ENCODE data around the gene ZNF672.

DNA sequence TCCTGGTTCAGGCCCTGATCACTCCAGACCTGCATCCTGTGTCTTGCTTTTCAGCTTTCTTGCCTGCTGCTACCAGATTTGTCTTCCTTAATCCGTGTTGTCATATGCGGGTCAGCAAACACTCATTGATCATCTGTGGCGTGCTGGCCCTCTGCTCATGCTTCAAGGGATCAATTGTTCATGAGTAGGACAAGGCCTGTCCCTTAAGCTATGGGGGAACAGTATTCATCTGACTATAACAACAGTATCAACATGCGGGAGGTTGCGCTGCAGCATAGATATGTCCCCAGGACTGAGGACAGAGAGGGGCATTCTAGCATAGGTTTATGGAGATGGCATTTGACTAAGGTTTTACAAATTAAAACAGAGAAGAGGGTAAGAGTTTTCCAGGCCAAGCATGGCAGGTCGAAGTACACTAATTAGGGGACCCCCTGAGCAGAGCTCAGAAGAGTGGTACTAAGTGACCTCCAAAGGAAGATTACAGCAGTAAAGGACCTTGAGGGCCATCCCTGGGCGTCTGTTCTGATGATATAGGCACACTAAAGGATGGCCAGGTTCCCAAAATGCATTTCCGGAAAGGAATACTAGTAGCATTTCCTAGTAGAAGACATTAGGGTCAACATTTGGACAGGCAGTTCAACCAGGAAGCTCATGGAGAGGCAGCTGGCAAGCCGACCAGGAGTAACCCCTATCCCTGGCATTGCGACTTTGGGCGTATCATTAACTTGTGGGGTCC, 811 bp upstream of the ZNF672 start:
- TF ChIP-seq, protein P1, sequence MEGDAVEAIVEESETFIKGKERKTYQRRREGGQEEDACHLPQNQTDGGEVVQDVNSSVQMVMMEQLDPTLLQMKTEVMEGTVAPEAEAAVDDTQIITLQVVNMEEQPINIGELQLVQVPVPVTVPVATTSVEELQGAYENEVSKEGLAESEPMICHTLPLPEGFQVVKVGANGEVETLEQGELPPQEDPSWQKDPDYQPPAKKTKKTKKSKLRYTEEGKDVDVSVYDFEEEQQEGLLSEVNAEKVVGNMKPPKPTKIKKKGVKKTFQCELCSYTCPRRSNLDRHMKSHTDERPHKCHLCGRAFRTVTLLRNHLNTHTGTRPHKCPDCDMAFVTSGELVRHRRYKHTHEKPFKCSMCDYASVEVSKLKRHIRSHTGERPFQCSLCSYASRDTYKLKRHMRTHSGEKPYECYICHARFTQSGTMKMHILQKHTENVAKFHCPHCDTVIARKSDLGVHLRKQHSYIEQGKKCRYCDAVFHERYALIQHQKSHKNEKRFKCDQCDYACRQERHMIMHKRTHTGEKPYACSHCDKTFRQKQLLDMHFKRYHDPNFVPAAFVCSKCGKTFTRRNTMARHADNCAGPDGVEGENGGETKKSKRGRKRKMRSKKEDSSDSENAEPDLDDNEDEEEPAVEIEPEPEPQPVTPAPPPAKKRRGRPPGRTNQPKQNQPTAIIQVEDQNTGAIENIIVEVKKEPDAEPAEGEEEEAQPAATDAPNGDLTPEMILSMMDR (conservative IDR thresholded peaks at IDR 0.05; ENCODE audit: low read length), result no peak
- TF ChIP-seq EZH2phosphoT487 (IDR thresholded peaks at IDR 0.05; ENCODE audit: borderline replicate concordance), result no peak
